Transverse colon (tissue), 4 donors: ENCODE data around the gene TUBB1. TPM values are rescaled to one million over a fixed set of nuclear protein-coding genes. Genes with fewer than 3 reads are reported as not detected.

Experiments
- DNase-seq: peaks from one replicate; pipeline ENCODE4 v3.0.0-alpha.2; 2019
- H3K27ac ChIP-seq, 4 donors: fragments of 200-600 bp; sonication (generic); 2 replicates each; pipeline ENCODE4 v1.5.1; 2016 to 2018; ENCODE audit warnings: inconsistent platforms in 4 of 4
- H3K27me3 ChIP-seq: fragments of 200-600 bp; sonication (generic); 2 replicates; pipeline ENCODE4 v1.5.1; 2017; ENCODE audit warnings: inconsistent platforms
- H3K36me3 ChIP-seq, 4 donors: fragments of 200-600 bp; sonication (generic); 2 replicates each; pipeline ENCODE4 v1.5.1; 2017 to 2019; ENCODE audit warnings: inconsistent platforms in 4 of 4
- H3K4me1 ChIP-seq, 4 donors: fragments of 200-600 bp; sonication (generic); 2 replicates each; pipeline ENCODE4 v1.5.1; 2017 to 2020; ENCODE audit warnings: inconsistent platforms in 4 of 4
- H3K4me3 ChIP-seq, 4 donors: fragments of 200-600 bp; sonication (generic); 1 replicate in 1 of 4; 2 replicates in 3 of 4; pipeline versions ENCODE4 v1.5.1 to v1.6.1; 2017 to 2019; ENCODE audit warnings: inconsistent platforms in 4 of 4
- H3K9me3 ChIP-seq, 2 donors: fragments of 200-600 bp; sonication (generic); 2 replicates each; pipeline ENCODE4 v1.5.1; 2017 to 2019; ENCODE audit warnings: inconsistent platforms in 2 of 2
- CTCF ChIP-seq, 5 experiments: fragments of 200-600 bp in 3 of 5; fragments of 450-650 bp in 2 of 5; sonication (generic) in 3 of 5; IDR thresholded peaks; 1 replicate in 2 of 5; 2 replicates in 3 of 5; pipeline ENCODE4 v1.5.1; 2016 to 2017; ENCODE audit warnings: antibody characterized with exemption in 5 of 5, inconsistent platforms in 3 of 5, mild to moderate bottlenecking in 2 of 5, moderate library complexity in 1 of 5
- EP300 ChIP-seq: sonication (generic); formaldehyde crosslinking; IDR thresholded peaks from one replicate; pipeline ENCODE4 v1.6.1; 2017; ENCODE audit warnings: antibody characterized with exemption, low read depth
- POLR2A ChIP-seq: fragments of 450-650 bp; IDR thresholded peaks from one replicate; pipeline ENCODE4 v1.6.1; 2016; ENCODE audit warnings: antibody characterized with exemption, mild to moderate bottlenecking, moderate library complexity
- POLR2AphosphoS5 ChIP-seq, 3 donors: sonication (generic); formaldehyde crosslinking; IDR thresholded peaks; one replicate each; pipeline ENCODE4 v1.6.1; 2016; ENCODE audit warnings: antibody characterized with exemption in 3 of 3
- WGBS, 2 donors: methylation state at CpG; one replicate each; pipeline ENCODE4 v1.1.5; 2018; ENCODE audit warnings: low coverage in 1 of 2; 5-methylcytosine and 5-hydroxymethylcytosine counted together
- in situ Hi-C, 4 donors: fragments of 200-750 bp; cut with MboI; loops; one replicate each; pipeline versions ENCODE4 v1.15.0 to v1.15.1; 2017; ENCODE audit warnings: low sequenced_read_pairs in 3 of 4, low pct_ligation_motif_present in 1 of 4, low pct_unique_long_range_greater_than_20kb in 1 of 4
- intact Hi-C: fragments of 100-400 bp; cut with DNase I; formaldehyde crosslinking; loops from one replicate; pipeline ENCODE4 v1.15.1; 2023; ENCODE audit warnings: low total_unique reads
- total RNA-seq, 4 donors: library from RNA; depleted of rRNA; stranded (reverse); fragments of >200 nt; gene quantifications; one replicate each; pipeline ENCODE4 v1.1.0, GENCODE V29; 2016

Gene TUBB1
- total RNA-seq, 4 donors from 2014 or later: not detected

DNA sequence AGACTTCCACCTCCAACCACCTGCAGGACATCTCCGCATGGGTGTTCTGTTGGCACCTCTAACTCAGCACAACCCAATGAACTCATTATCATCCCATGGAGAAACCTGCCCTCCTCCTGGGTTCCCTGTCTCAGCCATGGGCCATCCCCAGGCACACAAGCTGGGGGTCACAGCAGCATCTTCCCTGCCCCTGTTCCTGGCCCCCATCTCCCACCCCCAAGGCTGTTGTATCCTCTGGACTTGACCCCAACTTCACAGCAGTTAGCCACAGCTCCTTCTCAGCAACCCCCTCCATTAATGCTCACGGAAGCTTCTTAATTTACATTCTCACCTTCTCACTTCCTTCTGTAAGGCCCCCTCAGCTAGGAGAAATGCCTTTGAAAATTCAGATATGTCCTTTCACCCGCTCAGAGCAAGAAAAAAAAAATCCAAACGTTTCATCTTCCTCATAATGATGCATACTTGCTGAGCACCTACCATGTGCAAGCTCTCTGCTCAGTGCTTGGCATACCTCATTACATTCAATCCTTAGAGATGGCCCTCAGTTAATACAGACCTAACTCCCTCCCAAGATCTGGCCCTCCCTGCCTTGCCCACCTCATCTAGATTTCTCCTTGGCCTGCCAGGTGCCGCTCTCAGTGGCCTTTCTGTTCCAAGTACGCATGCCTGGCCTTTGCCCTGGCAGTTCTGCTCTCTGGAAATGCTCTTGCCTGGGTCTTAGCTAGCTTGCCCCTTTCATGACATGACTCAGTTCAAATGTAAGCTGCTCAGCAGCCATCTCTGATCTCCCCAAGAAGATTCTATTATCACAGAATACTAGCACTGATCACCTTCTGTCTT lies 40.7 kb upstream of the TUBB1 start:
- no peak overlapping the region for H3K27ac ChIP-seq
- no peak overlapping the region for H3K4me3 ChIP-seq
- intact Hi-C loops: no loop called here
- H3K36me3 ChIP-seq: no peaks in the 10 kb centered on the region
- H3K27me3 ChIP-seq: no peaks in the 10 kb centered on the region
- 65 to 74% methylated on average over 5 to 6 of the region's 6 CpGs for WGBS, 2 donors
- H3K9me3 ChIP-seq: peaks cover 6 to 10% of the 10 kb centered on the region in 2 donors
- TF ChIP-seq CTCF (IDR thresholded peaks at IDR 0.05): no peak
- no peak for TF ChIP-seq POLR2AphosphoS5 (IDR thresholded peaks at IDR 0.05)
- TF ChIP-seq EP300: no peak
- no peak for TF ChIP-seq POLR2A
- peaks cover 7 to 22% (median 12%) of the 10 kb centered on the region in 4 donors for H3K4me1 ChIP-seq
- in situ Hi-C loops: no loop called here
- DNase-seq: no peak

GRCh38 chr20:58980711-58981627 lies 38.3 kb upstream of the TUBB1 start, which contains the start of gene NELFCD:
Gene NELFCD, plus strand, starts transcription at chr20:58981256. Its CDS starts 54 bp downstream, at chr20:58981310.
- Histone ChIP-seq H3K9me3 (no peaks in the 10 kb centered on the region), H3K4me3 (peak within 1 kb of the TSS; percentile 83 to 96 (median 88)), H3K4me1 (peaks cover 7 to 31% (median 20%) of the 10 kb centered on the region in 4 donors), H3K27me3 (no peaks in the 10 kb centered on the region), H3K27ac (peak within 1 kb of the TSS; percentile 87 to 94 (median 89)), H3K36me3 (peaks cover 0 to under 1% (median 0%) of the 10 kb centered on the region in 4 donors)
- WGBS, 2 donors: 0 to 3% methylated on average over 6 to 97 of the region's 109 CpGs
- TF ChIP-seq POLR2AphosphoS5 (IDR thresholded peaks at IDR 0.05) (peak; percentile 48 to 80 (median 61)), POLR2A (peak; percentile 52), EP300 (no peak), CTCF (IDR thresholded peaks at IDR 0.05) (no peak)
- peak; percentile 93 for DNase-seq
- in situ Hi-C loops: loop anchor here in 1 of 4 donors (10.0 kb wide), 2 partner anchors 76 to 244 kb away; no protein-coding TSS in a partner anchor
- intact Hi-C loops: loop anchor here (10.0 kb wide), 1 partner anchor 86 kb away; no protein-coding TSS in a partner anchor

- Histone ChIP-seq H3K4me3 (peak overlapping the region; percentile 34 to 96 (median 86)), H3K36me3 (peaks cover 0 to 8% (median 0%) of the 10 kb centered on the region in 4 donors), H3K4me1 (peaks cover 7 to 31% (median 20%) of the 10 kb centered on the region in 4 donors), H3K27ac (peak overlapping the region; percentile 87 to 94 (median 89)), H3K9me3 (no peaks in the 10 kb centered on the region), H3K27me3 (no peaks in the 10 kb centered on the region)
- intact Hi-C loops: loop anchor here (10.0 kb wide), 1 partner anchor 87 kb away; no protein-coding TSS in a partner anchor
- 21% methylated on average over 29 of the region's 29 CpGs; no CpG with 5 or more reads in 1 of the 2 donors for WGBS, 2 donors
- in situ Hi-C loops: loop anchor here in 1 of 4 donors (10.0 kb wide), 2 partner anchors 77 to 243 kb away; no protein-coding TSS in a partner anchor
- no peak for TF ChIP-seq CTCF (IDR thresholded peaks at IDR 0.05)
- TF ChIP-seq EP300: no peak
- TF ChIP-seq POLR2AphosphoS5 (IDR thresholded peaks at IDR 0.05): no peak
- TF ChIP-seq POLR2A: no peak
- no peak for DNase-seq
Observed at GRCh38 chr20:58981628-58982364, 37.4 kb upstream of the TUBB1 start.
